Thoracic aorta (tissue), 2 donors: ENCODE results near the gene ASIC3. TPM values are rescaled to one million over a fixed set of nuclear protein-coding genes. Genes with fewer than 3 reads are reported as not detected.

ENCODE experiments used
- ATAC-seq: fragments of 150-250 bp; one replicate; pipeline ENCODE4 v1.8.0; 2017; ENCODE audit warnings: low read depth; ENCODE audit not compliant: insufficient number of reproducible peaks, low FRiP score
- DNase-seq: peaks from one replicate; pipeline ENCODE4 v3.0.0-alpha.2; 2020; ENCODE audit warnings: low spot score
- H3K27ac ChIP-seq, 2 donors: fragments of 200-600 bp; sonication (generic); 1 replicate in 1 of 2; 2 replicates in 1 of 2; pipeline ENCODE4 v1.5.1; 2016; ENCODE audit warnings: mild to moderate bottlenecking in 2 of 2, moderate library complexity in 2 of 2
- H3K27me3 ChIP-seq: fragments of 200-600 bp; sonication (generic); replicated peaks from 2 replicates; pipeline ENCODE4 v1.6.0; 2016; ENCODE audit warnings: mild to moderate bottlenecking; ENCODE audit not compliant: insufficient read depth
- H3K36me3 ChIP-seq: fragments of 200-600 bp; sonication (generic); one replicate; pipeline ENCODE4 v1.5.1; 2016
- H3K4me1 ChIP-seq, 2 donors: fragments of 200-600 bp; sonication (generic); 1 replicate in 1 of 2; 2 replicates in 1 of 2; pipeline versions ENCODE4 v1.5.1 to v1.6.0; 2016; ENCODE audit warnings: low read depth in 2 of 2, mild to moderate bottlenecking in 1 of 2; ENCODE audit not compliant: control insufficient read depth in 1 of 2
- H3K4me3 ChIP-seq: fragments of 200-600 bp; sonication (generic); 2 replicates; pipeline ENCODE4 v1.5.1; 2016; ENCODE audit warnings: mild to moderate bottlenecking
- H3K9me3 ChIP-seq: fragments of 200-600 bp; sonication (generic); 2 replicates; pipeline ENCODE4 v1.5.1; 2016
- CTCF ChIP-seq: fragments of 200-600 bp; sonication (generic); IDR thresholded peaks from one replicate; pipeline ENCODE4 v1.5.1; 2019; ENCODE audit warnings: antibody characterized with exemption
- total RNA-seq, 2 donors: library from RNA; depleted of rRNA; stranded (reverse); fragments of >200 nt; gene quantifications; one replicate each; pipeline versions ENCODE4 v1.1.0 to v1.2.3, GENCODE V29; 2016

Gene ASIC3
- total RNA-seq, 2 donors from 2014 or later, result 2.0 to 2.8 TPM

GRCh38 chr7:151074817-151075661 is 26.7 kb downstream of the ASIC3 start:
- Histone ChIP-seq H3K4me1 (peaks cover 7 to 18% of the 10 kb centered on the region in 2 donors), H3K27me3 (no peaks in the 10 kb centered on the region), H3K36me3 (peaks cover 51% of the 10 kb centered on the region), H3K9me3 (no peaks in the 10 kb centered on the region), H3K27ac (no peak overlapping the region), H3K4me3 (no peak overlapping the region)
- TF ChIP-seq CTCF, result no peak
- no peak for DNase-seq
- no peak for ATAC-seq

- Histone ChIP-seq H3K27ac (no peak overlapping the region), H3K36me3 (peaks cover 45% of the 10 kb centered on the region), H3K27me3 (no peaks in the 10 kb centered on the region), H3K9me3 (no peaks in the 10 kb centered on the region), H3K4me1 (peaks cover 7 to 19% of the 10 kb centered on the region in 2 donors), H3K4me3 (no peak overlapping the region)
- no peak for ATAC-seq
- no peak for TF ChIP-seq CTCF
- no peak for DNase-seq
These were observed 27.3 kb downstream of the ASIC3 start for GRCh38 chr7:151075662-151075971.

GRCh38 chr7:151075978-151076426 is 27.7 kb downstream of the ASIC3 start:
- peaks cover 41% of the 10 kb centered on the region for H3K36me3 ChIP-seq
- H3K4me3 ChIP-seq, result no peak overlapping the region
- peaks cover 7 to 22% of the 10 kb centered on the region in 2 donors for H3K4me1 ChIP-seq
- no peaks in the 10 kb centered on the region for H3K27me3 ChIP-seq
- DNase-seq, result no peak
- no peak for TF ChIP-seq CTCF
- H3K9me3 ChIP-seq, result no peaks in the 10 kb centered on the region
- H3K27ac ChIP-seq, result no peak overlapping the region
- no peak for ATAC-seq

- no peak overlapping the region for H3K27ac ChIP-seq
- H3K4me1 ChIP-seq, result peaks cover 18 to 32% of the 10 kb centered on the region in 2 donors
These were observed 28.8 kb downstream of the ASIC3 start for GRCh38 chr7:151076863-151077704.

More at GRCh38 chr7:151076863-151077704, 28.8 kb downstream of the ASIC3 start:
- TF ChIP-seq CTCF, result no peak
- Histone ChIP-seq H3K4me3 (no peak overlapping the region), H3K9me3 (no peaks in the 10 kb centered on the region), H3K27me3 (no peaks in the 10 kb centered on the region), H3K36me3 (peaks cover 33% of the 10 kb centered on the region)
- ATAC-seq, result no peak
- DNase-seq, result no peak
